Sciatic nerve (tissue), 2 donors: ENCODE measurements around the gene LHFPL4. TPM values are rescaled to one million over a fixed set of nuclear protein-coding genes. Genes with fewer than 3 reads are reported as not detected.
A peak's percentile ranks its signal among the peaks of the same experiment; 100 is the strongest.
"Not testable (repeated sequence)": the region's sequence is repeated elsewhere in the genome, so short reads cannot be mapped to it uniquely, and the experiment has no call there.

Experiments
- ATAC-seq: fragments of 200-7000 bp; cut with Tn5 transposase; one replicate; pipeline ENCODE4 v1.9.1; 2020; ENCODE audit warnings: mild to moderate bottlenecking, moderate library complexity
- DNase-seq: peaks from one replicate; pipeline ENCODE4 v3.0.0-alpha.2; 2020; ENCODE audit warnings: low spot score
- intact Hi-C: fragments of 100-400 bp; cut with DNase I; formaldehyde crosslinking; loops from one replicate; pipeline ENCODE4 v1.14.2; 2022
- total RNA-seq: library from RNA; stranded (reverse); fragmentation: NEBNext Ultra II Directional; extraction: Animal tissue kit (Norgen Biotek cat#: 25700); gene quantifications from one replicate; pipeline ENCODE4 v1.2.1, GENCODE V29; 2021
- donor health status: DM: no; HTN: no; CAD: no.
- donor health status: DM: no; HTN: no; CAD: no.

LHFPL4 gene
- total RNA-seq, 1 donor from 2014 or later: not detected

DNA sequence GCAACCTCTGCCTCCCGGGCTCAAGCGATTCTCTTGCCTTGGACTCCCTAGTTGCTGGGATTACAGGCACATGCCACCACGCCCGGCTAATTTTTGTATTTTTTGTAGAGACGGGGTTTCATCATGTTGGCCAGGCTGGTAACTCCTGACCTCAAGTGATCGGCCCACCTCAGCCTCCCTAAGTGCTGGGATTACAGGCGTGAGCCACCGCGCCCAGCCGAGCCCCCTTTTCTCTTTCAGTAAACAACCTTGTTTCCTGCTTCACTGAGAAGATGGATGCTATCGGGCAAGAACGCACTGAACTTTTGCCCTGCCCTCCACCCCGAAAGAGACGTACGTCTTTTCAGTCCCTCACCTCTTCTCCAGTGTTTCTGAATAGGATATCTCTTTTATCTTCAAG lies 59.6 kb downstream of the LHFPL4 start:
- DNase-seq, ATAC-seq, intact Hi-C loops: not testable (repeated sequence)

DNA sequence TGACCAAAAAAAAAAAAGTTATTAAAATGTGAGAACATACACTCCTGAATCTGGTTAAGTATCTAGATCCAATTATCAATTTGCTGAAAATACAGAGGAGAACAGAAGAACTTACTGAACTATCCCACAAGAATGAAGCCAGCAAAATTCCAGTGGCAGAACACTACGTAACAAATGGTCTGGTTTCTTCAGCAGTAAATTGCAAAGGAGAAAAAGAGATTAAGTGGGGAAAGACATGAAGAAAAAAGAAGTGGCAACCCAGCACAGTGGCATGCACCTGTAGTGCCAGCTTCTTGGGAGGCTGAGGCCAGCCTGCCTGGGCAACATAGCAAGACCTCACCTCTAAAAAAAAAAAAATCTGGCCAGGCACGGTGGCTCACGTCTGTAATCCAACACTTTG lies 62.1 kb downstream of the LHFPL4 start:
- no peak for ATAC-seq
- intact Hi-C loops: no loop called here
- no peak for DNase-seq

DNA sequence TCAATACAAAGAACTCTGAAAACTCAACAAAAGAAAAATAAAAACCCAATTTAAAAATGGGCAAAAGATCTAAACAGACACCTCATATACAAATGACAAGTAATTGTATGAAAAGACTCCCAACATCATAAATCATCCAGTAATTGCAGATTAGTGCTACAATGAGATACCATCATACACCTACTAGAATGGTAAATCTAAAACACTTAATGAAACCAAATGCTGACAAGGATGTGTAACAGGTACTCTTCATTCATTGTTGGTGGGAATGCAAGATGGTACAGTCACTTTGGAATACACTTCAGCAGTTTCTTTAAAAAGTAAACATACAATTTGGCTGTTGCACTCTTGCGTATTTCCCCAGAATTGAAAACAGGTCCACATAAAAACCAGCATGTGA lies 68.4 kb downstream of the LHFPL4 start:
- intact Hi-C loops: no loop called here
- no peak for ATAC-seq
- no peak for DNase-seq

DNA sequence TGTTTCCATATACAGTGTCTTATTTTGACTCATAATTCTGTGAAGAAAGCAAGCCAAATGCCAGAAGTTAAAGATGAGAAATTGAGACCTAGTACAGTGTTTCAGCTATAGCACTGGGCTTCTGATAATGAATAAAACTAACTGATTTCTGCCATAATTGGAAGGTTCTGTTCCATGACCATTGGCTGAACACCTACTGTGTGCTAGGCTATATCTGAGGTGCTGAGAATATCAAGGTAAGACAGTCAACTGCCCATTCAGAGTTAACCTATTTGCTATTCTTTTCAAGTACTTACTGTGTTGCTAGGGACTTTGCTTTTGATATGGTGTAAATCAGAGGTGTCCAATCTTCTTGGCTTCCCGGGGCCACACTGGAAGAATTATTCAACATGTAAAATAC lies 73.4 kb downstream of the LHFPL4 start:
- DNase-seq (no peak), ATAC-seq (no peak)
- intact Hi-C loops: no loop called here

DNA sequence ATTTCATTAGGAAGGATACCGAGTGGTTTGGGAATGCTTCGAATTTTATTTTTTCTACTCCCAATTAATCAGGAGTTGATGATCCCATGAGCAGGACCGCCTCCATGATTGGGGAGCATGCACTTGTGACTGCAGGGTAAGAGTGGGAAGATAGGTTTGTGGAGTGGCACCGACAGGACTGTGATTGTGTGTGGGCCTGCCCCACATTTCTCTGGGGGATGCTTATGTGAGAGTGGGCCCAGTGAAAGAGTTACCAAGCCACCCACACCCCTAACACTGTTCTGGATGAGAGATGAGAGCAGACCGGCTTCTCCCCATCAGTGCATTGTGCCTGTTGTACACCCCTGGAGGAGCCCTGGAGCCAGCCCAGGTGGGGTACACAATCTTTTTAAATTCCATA lies 76.7 kb downstream of the LHFPL4 start:
- DNase-seq (no peak), ATAC-seq (peak; percentile 17)
- intact Hi-C loops: no loop called here

DNA sequence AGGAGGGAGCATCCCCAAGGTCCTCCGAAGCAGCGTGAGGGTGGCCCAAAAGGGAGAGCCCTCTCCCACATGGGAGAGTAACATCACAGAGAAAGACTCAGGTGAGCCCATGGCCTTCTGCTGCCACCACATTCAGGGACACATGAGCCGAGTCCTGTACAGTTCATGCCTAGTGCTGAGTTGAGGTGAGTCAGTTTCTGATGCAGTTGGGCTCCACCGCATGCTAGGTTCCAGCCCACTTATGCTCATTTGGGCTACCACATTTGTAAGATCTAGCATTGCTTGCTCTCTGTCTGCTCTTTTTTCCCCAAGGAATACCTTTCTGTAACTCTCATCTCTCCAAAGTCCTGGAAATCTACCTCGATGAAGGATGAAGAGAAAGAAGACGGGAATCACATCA lies 79.1 kb downstream of the LHFPL4 start:
- ATAC-seq (no peak), DNase-seq (no peak)
- intact Hi-C loops: no loop called here

DNA sequence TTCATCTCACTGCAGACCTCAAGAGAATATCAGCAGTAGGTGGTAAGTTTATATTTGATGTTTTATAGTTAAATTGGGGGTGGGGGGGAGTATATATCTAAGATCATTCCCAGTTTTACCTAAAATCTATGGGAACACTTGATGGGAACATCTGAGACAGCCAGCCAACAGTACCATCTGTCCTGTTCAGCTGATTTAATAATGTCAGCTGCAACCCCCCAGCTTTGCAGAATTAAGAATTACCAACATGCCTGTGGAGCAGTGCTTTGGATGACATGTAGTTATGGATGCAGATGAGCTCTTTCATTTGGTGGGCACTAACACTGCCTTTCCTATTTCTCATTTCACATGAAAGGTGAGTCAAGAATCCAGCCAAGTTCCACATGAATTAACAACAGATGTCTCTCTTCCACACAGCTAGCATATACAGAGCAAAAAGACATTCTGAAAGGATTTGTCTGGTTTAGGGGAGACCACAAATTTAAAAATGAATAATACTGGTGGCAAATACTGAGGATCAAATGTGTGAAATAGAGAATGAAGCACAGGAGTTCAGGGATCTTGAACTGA lies 80.0 kb downstream of the LHFPL4 start:
- intact Hi-C loops: no loop called here
- no peak for DNase-seq
- no peak for ATAC-seq

DNA sequence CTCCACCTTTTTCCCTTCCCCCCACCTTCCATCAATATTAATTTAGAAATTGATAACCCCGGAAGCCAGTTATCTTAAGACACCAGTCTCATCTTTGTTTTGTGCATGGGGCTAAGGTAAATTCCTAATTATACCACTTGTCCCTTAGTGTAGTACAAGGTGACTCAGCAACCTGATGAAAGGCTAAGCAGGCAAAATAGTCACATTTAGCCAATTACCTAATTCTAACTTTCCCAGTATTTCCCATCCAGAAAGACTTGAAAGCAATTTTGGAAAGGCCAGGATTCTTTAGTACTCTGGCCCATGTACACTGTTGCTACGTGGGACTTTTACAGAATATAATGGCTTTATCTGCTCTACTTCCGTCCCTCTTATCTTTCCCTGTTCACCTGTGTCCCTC lies 83.6 kb downstream of the LHFPL4 start:
- no peak for ATAC-seq
- no peak for DNase-seq
- intact Hi-C loops: no loop called here

DNA sequence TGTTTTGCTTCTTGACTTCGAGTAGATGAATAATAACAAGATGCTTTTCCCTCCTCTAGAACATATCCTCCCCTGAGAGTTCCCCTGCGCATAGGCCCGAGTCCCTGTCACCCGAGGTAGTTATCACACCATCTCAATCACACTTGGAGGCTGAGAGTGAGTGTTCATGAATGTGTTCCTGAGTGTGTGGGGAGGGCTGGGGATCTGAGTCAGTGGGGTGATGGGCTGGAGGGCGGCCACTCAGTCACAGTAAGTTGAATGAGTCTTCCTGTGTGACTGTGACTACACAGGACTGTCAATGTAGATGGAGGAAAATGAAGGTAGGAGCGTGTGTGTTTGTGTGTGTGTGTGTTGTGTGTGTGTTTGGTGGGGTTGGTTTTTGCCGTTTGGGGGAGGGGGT lies 85.2 kb downstream of the LHFPL4 start:
- DNase-seq (no peak), ATAC-seq (no peak)
- intact Hi-C loops: no loop called here

DNA sequence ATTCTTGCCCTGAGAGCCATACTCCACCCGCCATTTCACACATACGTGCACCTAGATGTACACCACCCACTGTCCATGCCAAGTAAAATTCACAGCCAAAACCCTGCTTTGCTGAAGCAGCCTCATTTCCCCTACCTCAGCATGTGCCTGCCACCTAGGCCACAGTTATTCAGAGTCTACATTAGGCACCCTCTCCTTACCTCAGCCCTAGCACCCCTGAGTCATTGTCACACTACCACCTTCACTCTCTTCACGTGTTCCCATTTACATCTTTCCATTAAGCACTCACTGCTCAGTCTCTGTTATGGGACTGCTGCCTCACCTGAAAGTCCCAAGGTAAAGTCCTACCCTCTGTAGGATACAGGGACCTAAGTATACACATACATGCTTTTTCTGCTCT lies 86.2 kb downstream of the LHFPL4 start:
- intact Hi-C loops: no loop called here
- DNase-seq (no peak), ATAC-seq (no peak)

DNA sequence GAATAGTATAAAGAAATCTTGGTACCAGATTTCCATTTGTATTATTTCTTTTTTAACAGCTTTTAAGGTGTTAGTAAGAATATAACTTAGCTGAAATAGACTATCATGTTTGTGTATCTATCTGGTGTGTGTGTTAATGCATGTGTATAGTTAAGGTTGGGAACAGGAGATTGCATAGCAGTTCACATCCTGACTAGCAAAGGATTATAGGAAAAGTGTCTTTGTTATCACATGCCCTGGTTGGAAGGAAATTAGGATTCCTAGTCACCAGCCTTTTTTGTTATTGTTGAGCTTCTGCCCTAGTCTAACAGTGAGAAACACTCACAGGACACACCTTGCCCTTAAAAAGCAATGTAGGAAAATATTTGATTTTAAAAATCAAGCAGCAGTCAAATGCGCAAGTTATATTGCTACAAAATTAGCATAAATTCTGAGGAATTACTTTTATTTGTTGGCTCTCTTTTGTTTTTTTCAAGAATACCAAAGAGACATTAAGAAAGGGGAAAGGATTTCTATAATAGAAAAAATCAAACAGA lies 98.0 kb downstream of the LHFPL4 start:
- ATAC-seq (no peak), DNase-seq (no peak)
- intact Hi-C loops: no loop called here

DNA sequence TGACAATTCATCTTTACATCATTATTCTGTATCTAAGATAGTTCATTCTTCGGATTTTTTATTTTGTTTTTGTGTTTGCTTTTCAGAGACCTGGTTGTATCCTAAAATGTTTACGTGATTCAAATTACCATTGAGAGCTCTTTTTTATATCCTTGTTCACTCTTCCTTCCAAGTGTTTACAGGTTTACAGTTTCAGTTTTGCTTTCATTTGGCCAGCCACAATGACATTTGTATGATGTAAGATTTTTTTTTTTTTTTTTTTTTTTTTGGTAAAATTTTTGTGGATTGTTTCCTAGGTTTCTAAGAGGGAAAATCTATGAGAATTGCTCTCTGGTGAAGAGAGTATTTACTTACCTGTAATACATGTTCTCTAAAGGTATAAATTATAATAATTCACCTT lies 101.2 kb downstream of the LHFPL4 start:
- DNase-seq: no peak
- no peak for ATAC-seq
- intact Hi-C loops: no loop called here

DNA sequence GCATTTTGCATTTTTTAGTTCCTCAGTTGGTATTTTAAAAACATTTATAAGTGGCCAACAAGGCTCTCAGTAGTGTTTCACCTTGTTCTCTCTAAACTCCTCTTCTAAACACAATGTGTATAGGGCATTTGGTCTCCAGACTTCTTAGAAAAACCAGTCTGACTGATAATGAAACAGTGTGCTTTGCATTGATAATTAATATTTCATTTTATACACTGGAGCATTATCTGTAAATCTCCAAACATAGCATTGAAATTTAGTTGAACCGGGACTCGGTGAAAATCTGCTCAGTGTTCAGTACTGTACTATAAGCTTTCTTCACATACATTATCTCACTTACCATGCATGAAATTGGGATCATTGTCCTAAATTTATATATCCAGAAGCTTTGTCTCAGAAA lies 102.6 kb downstream of the LHFPL4 start:
- intact Hi-C loops: no loop called here

DNA sequence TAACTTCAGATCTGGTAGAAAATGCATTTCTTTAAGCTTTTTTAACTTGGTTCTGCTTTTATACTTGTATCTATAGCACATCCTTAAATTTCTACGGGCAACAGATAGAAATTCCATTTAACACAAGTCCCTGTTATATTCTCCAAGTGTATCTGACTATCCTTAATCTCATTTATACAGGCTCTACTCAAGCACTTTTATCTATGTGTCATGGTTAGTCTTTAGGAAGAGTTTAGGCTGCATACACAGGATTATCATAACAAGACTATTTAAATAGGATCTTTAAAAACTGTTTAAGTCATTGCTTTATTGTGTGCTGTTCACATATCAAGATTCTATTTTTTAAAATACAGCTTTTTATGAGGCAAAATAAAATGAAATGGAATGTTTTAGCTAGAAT lies 103.5 kb downstream of the LHFPL4 start:
- DNase-seq (no peak), ATAC-seq (no peak)
- intact Hi-C loops: no loop called here

More for the DNA sequence above, 102.6 kb downstream of the LHFPL4 start:
- DNase-seq (no peak), ATAC-seq (no peak)

DNA sequence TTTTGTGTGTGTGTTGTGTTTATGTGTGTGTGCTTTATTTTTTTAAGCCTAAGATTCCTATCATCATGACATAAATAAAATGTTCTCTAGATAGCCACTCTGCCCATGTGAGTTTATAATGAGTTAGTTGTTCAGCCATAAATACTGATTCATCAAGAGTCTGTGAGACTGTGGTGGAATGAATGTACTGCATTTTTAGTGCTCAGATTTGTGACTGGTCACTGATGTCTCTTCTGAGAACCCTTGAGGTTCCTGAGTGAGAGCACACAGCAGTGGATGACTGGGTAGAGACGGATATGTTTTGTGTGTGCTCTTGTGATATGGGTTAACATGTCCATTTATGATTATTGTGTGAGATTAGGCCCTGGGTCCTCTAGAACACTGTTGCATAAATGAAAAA lies 105.0 kb downstream of the LHFPL4 start:
- ATAC-seq: no peak
- intact Hi-C loops: no loop called here

More for the DNA sequence above, 105.0 kb downstream of the LHFPL4 start:
- no peak for DNase-seq

Other genes with a start within 250 kb of the LHFPL4 start
- gene THUMPD3, start 190.8 kb downstream of the LHFPL4 start, total RNA-seq: 32.2 TPM
- 162 TPM for gene SETD5, start 156.2 kb downstream of the LHFPL4 start, total RNA-seq
- gene MTMR14, start 95.7 kb upstream of the LHFPL4 start, total RNA-seq: 35.5 TPM
- gene CPNE9, start 150.0 kb upstream of the LHFPL4 start, total RNA-seq: not detected
- gene BRPF1, start 177.9 kb upstream of the LHFPL4 start, total RNA-seq: 19.8 TPM
- gene OGG1, start 196.1 kb upstream of the LHFPL4 start, total RNA-seq: 31.2 TPM
- 26.9 TPM for gene CAMK1, start 216.1 kb upstream of the LHFPL4 start, total RNA-seq
- 43.1 TPM for gene TADA3, start 238.7 kb upstream of the LHFPL4 start, total RNA-seq
- gene ARPC4, start 239.3 kb upstream of the LHFPL4 start, total RNA-seq: 117 TPM